HepG2 (cell line): ENCODE data around the gene SYTL5. TPM values are rescaled to one million over a fixed set of nuclear protein-coding genes. Genes with fewer than 3 reads are reported as not detected.

ENCODE experiments used
- ATAC-seq: fragments of 200-7000 bp; cut with Tn5 transposase; 3 replicates; pipeline ENCODE4 v1.9.1; 2020; ENCODE audit warnings: mild to moderate bottlenecking, moderate library complexity
- BruUV-seq: library from RNA; stranded (reverse); fragments of 400-500 nt; replicated peaks from 2 replicates; lab custom pipeline; 2021; lab: Mats Ljungman, UMichigan
- CTCF ChIA-PET: fragments of 300-600 bp; formaldehyde crosslinking; extraction: SDS; loops from one replicate; lab custom pipeline; 2021; ENCODE audit warnings: low total read pairs, inconsistent platforms, low intra/inter-chr PET ratio; lab: Yijun Ruan, JAX
- POLR2A ChIA-PET: fragments of 350-600 bp; sonication (Branson Sonifier 250); formaldehyde crosslinking; loops from one replicate; lab custom pipeline; 2020; ENCODE audit warnings: antibody characterized with exemption, inconsistent platforms; lab: Yijun Ruan, JAX
- DNase-seq: peaks from one replicate; pipeline ENCODE4 v3.0.0-alpha.2; 2015; ENCODE audit warnings: low spot score
- FAIRE-seq: peaks from 3 replicates; lab custom pipeline; 2011; peaks lifted over from hg19 to GRCh38; lab: Jason Lieb, UNC
- H2AFZ ChIP-seq: one replicate; pipeline ENCODE4 v1.6.1; 2011; ENCODE audit warnings: low read length, inconsistent platforms
- H3K27ac ChIP-seq: fragments of 300-600 bp; 3 replicates; pipeline ENCODE4 v1.8.0; 2011; ENCODE audit warnings: mixed run types, mild to moderate bottlenecking, mixed read lengths, low read length, inconsistent platforms; ENCODE audit not compliant: insufficient read depth; ENCODE audit errors: extremely low read length
- H3K27me3 ChIP-seq, 2 experiments: fragments of 200-600 bp in 1 of 2; 2 replicates in 1 of 2; 3 replicates in 1 of 2; pipeline versions ENCODE4 v1.6.0 to v1.8.0; 2011; ENCODE audit warnings: low read length in 2 of 2, mild to moderate bottlenecking in 2 of 2, moderate library complexity in 2 of 2, inconsistent platforms in 1 of 2; ENCODE audit not compliant: insufficient read depth in 2 of 2, control insufficient read depth in 1 of 2
- H3K36me3 ChIP-seq, 2 experiments: fragments of 200-600 bp in 1 of 2; replicated peaks in 1 of 2; 2 replicates in 1 of 2; 3 replicates in 1 of 2; pipeline versions ENCODE4 v1.5.1 to v1.8.0; 2011; ENCODE audit warnings: low read length in 2 of 2, inconsistent platforms in 1 of 2; ENCODE audit not compliant: insufficient read depth in 2 of 2, control insufficient read depth in 1 of 2
- H3K4me1 ChIP-seq: 2 replicates; pipeline ENCODE4 v1.5.1; 2012; ENCODE audit warnings: low read length, inconsistent platforms; ENCODE audit not compliant: insufficient read depth
- H3K4me2 ChIP-seq: 2 replicates; pipeline ENCODE4 v1.6.0; 2011; ENCODE audit warnings: low read depth, low read length, inconsistent platforms
- H3K4me3 ChIP-seq, 3 experiments: fragments of 200-600 bp in 1 of 3; sonication (generic), shearing (Covaris generic) in 1 of 3; replicated peaks in 1 of 3; 2 replicates each; pipeline ENCODE4 v1.5.1; 2011 to 2016; ENCODE audit warnings: low read length in 3 of 3, inconsistent platforms in 2 of 3, low read depth in 2 of 3, mild to moderate bottlenecking in 2 of 3, control low read depth in 1 of 3, mixed read lengths in 1 of 3; ENCODE audit not compliant: insufficient read depth in 1 of 3
- H3K79me2 ChIP-seq: one replicate; pipeline ENCODE4 v1.6.1; 2011; ENCODE audit warnings: low read length, inconsistent platforms; ENCODE audit not compliant: insufficient read depth
- H3K9ac ChIP-seq: 2 replicates; pipeline ENCODE4 v1.6.0; 2011; ENCODE audit warnings: mild to moderate bottlenecking, low read depth, low read length, inconsistent platforms; ENCODE audit not compliant: insufficient read depth
- H3K9me3 ChIP-seq: 2 replicates; pipeline ENCODE4 v1.5.1; 2012; ENCODE audit warnings: mild to moderate bottlenecking, low read length
- H4K20me1 ChIP-seq: 2 replicates; pipeline ENCODE4 v1.6.0; 2011; ENCODE audit warnings: inconsistent platforms, mild to moderate bottlenecking, low read length, moderate library complexity; ENCODE audit not compliant: insufficient read depth
- FOXK2 ChIP-seq: fragments of 450-650 bp; IDR thresholded peaks from 2 replicates; pipeline ENCODE4 v1.6.1; 2016
- GATAD2A ChIP-seq: IDR thresholded peaks from 2 replicates; pipeline ENCODE4 v1.6.1; 2016
- KDM6A ChIP-seq: IDR thresholded peaks from 2 replicates; pipeline ENCODE4 v1.6.1; 2016; ENCODE audit warnings: low read depth
- MEIS2 ChIP-seq: sonication (generic); formaldehyde crosslinking; IDR thresholded peaks from 2 replicates; pipeline ENCODE4 v1.9.0; 2021; ENCODE audit warnings: mild to moderate bottlenecking, missing genetic modification reagents
- MTA1 ChIP-seq: sonication (generic); formaldehyde crosslinking; IDR thresholded peaks from 2 replicates; pipeline ENCODE4 v1.4.0; 2020; ENCODE audit warnings: missing genetic modification reagents, mild to moderate bottlenecking, borderline replicate concordance
- SRSF4 ChIP-seq: fragments of 200-400 bp; formaldehyde crosslinking; IDR thresholded peaks from one replicate; pipeline ENCODE4 v1.6.1; 2018; ENCODE audit warnings: mild to moderate bottlenecking, low read depth, low read length, moderate library complexity; ENCODE audit not compliant: poor library complexity, severe bottlenecking
- ZFP37 ChIP-seq: sonication (generic); formaldehyde crosslinking; IDR thresholded peaks from 2 replicates; pipeline ENCODE4 v1.4.0; 2020; ENCODE audit warnings: missing genetic modification reagents, borderline replicate concordance
- ZNF431 ChIP-seq: sonication (generic); formaldehyde crosslinking; IDR thresholded peaks from 2 replicates; pipeline ENCODE4 v1.9.0; 2022; ENCODE audit warnings: missing genetic modification reagents, low read depth, mild to moderate bottlenecking, borderline replicate concordance
- WGBS: methylation state at CpG from one replicate; pipeline ENCODE4 v1.1.6; 2017; ENCODE audit warnings: low lambda C conversion rate; 5-methylcytosine and 5-hydroxymethylcytosine counted together
- in situ Hi-C: cut with HindIII; loops from 2 replicates; pipeline ENCODE4 v1.10.0; 2017; ENCODE audit warnings: low pct_unique_long_range_greater_than_20kb; ENCODE audit not compliant: extremely low pct_ligation_motif_present
- intact Hi-C: fragments of 100-400 bp; cut with micrococcal nuclease; formaldehyde crosslinking; loops from one replicate; pipeline ENCODE4 v1.10.0; 2022; ENCODE audit not compliant: unreplicated experiment
- polyA plus RNA-seq, 8 experiments: library from polyadenylated mRNA; depleted of rRNA in 3 of 8; stranded (reverse) in 7 of 8; unstranded in 1 of 8; fragments of >200 nt; fragmentation: Illumina TruSeq in 4 of 8; extraction: Trizol in 4 of 8; gene quantifications; 2 replicates each; pipeline versions ENCODE4 v1.2.1 to v1.2.3, GENCODE V29; 2011 to 2016; ENCODE audit warnings: low read depth in 4 of 8, missing spikeins in 1 of 8, mixed read lengths in 1 of 8; ENCODE audit not compliant: insufficient read depth in 1 of 8
- total RNA-seq, 5 experiments: library from RNA; depleted of rRNA; stranded (reverse); fragments of >200 nt; fragmentation: Illumina TruSeq; extraction: Trizol; gene quantifications; 2 replicates each; pipeline ENCODE4 v1.2.3, GENCODE V29; 2016; ENCODE audit warnings: low read depth in 1 of 5
- TF ChIP-seq, protein P1 (sequence below): IDR thresholded peaks from 2 replicates; pipeline ENCODE4 v1.6.1; 2016; ENCODE audit warnings: low read depth, control low read depth
- TF ChIP-seq, protein P2 (sequence below): sonication (generic); formaldehyde crosslinking; IDR thresholded peaks from 2 replicates; pipeline ENCODE4 v1.4.0; 2020; ENCODE audit warnings: low read depth, mild to moderate bottlenecking, missing genetic modification reagents
- TF ChIP-seq, protein P3 (sequence below): sonication (generic); formaldehyde crosslinking; IDR thresholded peaks from 2 replicates; pipeline ENCODE4 v1.5.1; 2020; ENCODE audit warnings: mild to moderate bottlenecking, missing genetic modification reagents, borderline replicate concordance

The SYTL5 gene
- total and polyA plus RNA-seq, 2 of the 13 experiments (the other 11 are each of a cell fraction or from before 2014, with no cell fraction given): not detected

DNA sequence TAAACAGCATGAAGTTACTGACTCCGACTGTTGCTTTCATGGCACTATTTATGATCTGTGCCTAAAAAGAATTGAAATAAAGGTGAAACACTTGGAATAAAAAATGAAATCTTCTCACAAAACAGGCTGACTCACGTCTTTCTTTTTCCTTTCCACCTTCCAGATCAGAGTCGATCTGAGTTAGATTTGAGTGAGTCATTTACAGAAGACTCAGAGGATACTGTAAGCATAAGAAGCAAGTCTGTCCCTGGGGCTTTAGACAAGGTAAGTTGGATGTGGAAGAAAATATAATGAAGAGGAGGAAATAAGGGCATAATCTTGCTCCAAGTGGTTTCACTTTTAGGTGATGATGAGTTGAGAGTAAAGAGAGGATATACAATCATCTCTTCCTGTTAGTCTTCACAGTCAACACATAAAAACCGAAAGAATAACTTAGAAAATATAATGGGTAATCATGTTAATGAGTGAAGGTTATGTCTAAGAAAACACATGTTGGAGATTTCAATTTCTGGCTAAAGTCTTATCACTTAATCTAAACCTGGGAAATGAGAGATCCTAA, 89.7 kb downstream of the SYTL5 start:
- 3% methylated on average over 4 of the region's 4 CpGs for WGBS
- no peak for DNase-seq
- Histone ChIP-seq H3K4me3 (no peak overlapping the region), H3K4me1 (no peaks in the 10 kb centered on the region), H3K9me3 (no peaks in the 10 kb centered on the region)
- intact Hi-C loops: no loop called here
- TF ChIP-seq, protein P1, sequence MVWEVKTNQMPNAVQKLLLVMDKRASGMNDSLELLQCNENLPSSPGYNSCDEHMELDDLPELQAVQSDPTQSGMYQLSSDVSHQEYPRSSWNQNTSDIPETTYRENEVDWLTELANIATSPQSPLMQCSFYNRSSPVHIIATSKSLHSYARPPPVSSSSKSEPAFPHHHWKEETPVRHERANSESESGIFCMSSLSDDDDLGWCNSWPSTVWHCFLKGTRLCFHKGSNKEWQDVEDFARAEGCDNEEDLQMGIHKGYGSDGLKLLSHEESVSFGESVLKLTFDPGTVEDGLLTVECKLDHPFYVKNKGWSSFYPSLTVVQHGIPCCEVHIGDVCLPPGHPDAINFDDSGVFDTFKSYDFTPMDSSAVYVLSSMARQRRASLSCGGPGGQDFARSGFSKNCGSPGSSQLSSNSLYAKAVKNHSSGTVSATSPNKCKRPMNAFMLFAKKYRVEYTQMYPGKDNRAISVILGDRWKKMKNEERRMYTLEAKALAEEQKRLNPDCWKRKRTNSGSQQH: no peak
- no peak for TF ChIP-seq ZFP37 (CRISPR knock-in tag)
- TF ChIP-seq GATAD2A (CRISPR knock-in tag): no peak
- no peak for TF ChIP-seq MEIS2 (CRISPR knock-in tag)
- no peak for TF ChIP-seq MTA1 (CRISPR knock-in tag)
- TF ChIP-seq FOXK2: no peak
- no peak for TF ChIP-seq SRSF4
- TF ChIP-seq, all 625 proteins: peak for 0
- Histone ChIP-seq H2AFZ (no peak overlapping the region), H4K20me1 (no peaks in the 10 kb centered on the region), H3K9ac (no peak overlapping the region), H3K27me3 (no peaks in the 10 kb centered on the region), H3K79me2 (no peaks in the 10 kb centered on the region), H3K36me3 (no peaks in the 10 kb centered on the region), H3K27ac (no peak overlapping the region), H3K4me2 (no peak overlapping the region)
- ATAC-seq: no peak
- BruUV-seq: no TSS peak
- ChIA-PET POLR2A (no interaction called here), CTCF (no interaction called here)
- in situ Hi-C loops: no loop called here
- no peak for FAIRE-seq

DNA sequence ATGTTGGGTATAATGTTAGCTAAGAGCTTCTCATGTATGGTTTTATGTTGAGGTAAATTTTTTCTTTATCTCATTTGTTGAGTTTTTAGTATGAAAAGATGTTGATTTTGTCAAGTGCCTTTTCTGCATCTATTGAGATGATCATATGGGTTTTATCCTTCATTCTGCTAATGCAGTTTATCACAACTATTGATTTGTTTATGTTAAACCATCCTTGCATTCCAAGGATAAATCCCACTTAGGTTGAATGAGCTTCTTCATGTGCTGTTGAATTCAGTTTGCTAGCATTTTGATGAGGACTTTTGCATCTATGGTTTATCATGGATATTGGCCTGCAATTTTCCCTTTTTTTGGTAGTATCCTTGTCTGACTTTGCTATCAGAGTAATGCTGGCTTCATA, 93.3 kb downstream of the SYTL5 start:
- H3K4me3 ChIP-seq: no peak overlapping the region
- no peaks in the 10 kb centered on the region for H3K9me3 ChIP-seq
- H3K27ac ChIP-seq: no peak overlapping the region
- no peak overlapping the region for H2AFZ ChIP-seq
- H3K79me2 ChIP-seq: no peaks in the 10 kb centered on the region
- CTCF ChIA-PET: no interaction called here
- H4K20me1 ChIP-seq: no peaks in the 10 kb centered on the region
- in situ Hi-C loops: no loop called here
- DNase-seq: no peak
- FAIRE-seq: no peak
- intact Hi-C loops: no loop called here
- no peaks in the 10 kb centered on the region for H3K4me1 ChIP-seq
- BruUV-seq: no TSS peak
- no peaks in the 10 kb centered on the region for H3K27me3 ChIP-seq
- no peaks in the 10 kb centered on the region for H3K36me3 ChIP-seq
- H3K9ac ChIP-seq: no peak overlapping the region
- POLR2A ChIA-PET: no interaction called here
- ATAC-seq: no peak
- H3K4me2 ChIP-seq: no peak overlapping the region
- TF ChIP-seq, protein P2, sequence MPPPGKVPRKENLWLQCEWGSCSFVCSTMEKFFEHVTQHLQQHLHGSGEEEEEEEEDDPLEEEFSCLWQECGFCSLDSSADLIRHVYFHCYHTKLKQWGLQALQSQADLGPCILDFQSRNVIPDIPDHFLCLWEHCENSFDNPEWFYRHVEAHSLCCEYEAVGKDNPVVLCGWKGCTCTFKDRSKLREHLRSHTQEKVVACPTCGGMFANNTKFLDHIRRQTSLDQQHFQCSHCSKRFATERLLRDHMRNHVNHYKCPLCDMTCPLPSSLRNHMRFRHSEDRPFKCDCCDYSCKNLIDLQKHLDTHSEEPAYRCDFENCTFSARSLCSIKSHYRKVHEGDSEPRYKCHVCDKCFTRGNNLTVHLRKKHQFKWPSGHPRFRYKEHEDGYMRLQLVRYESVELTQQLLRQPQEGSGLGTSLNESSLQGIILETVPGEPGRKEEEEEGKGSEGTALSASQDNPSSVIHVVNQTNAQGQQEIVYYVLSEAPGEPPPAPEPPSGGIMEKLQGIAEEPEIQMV: no peak
- TF ChIP-seq ZNF431 (CRISPR knock-in tag) (no peak), KDM6A (CRISPR knock-in tag) (no peak)
- TF ChIP-seq, protein P3, sequence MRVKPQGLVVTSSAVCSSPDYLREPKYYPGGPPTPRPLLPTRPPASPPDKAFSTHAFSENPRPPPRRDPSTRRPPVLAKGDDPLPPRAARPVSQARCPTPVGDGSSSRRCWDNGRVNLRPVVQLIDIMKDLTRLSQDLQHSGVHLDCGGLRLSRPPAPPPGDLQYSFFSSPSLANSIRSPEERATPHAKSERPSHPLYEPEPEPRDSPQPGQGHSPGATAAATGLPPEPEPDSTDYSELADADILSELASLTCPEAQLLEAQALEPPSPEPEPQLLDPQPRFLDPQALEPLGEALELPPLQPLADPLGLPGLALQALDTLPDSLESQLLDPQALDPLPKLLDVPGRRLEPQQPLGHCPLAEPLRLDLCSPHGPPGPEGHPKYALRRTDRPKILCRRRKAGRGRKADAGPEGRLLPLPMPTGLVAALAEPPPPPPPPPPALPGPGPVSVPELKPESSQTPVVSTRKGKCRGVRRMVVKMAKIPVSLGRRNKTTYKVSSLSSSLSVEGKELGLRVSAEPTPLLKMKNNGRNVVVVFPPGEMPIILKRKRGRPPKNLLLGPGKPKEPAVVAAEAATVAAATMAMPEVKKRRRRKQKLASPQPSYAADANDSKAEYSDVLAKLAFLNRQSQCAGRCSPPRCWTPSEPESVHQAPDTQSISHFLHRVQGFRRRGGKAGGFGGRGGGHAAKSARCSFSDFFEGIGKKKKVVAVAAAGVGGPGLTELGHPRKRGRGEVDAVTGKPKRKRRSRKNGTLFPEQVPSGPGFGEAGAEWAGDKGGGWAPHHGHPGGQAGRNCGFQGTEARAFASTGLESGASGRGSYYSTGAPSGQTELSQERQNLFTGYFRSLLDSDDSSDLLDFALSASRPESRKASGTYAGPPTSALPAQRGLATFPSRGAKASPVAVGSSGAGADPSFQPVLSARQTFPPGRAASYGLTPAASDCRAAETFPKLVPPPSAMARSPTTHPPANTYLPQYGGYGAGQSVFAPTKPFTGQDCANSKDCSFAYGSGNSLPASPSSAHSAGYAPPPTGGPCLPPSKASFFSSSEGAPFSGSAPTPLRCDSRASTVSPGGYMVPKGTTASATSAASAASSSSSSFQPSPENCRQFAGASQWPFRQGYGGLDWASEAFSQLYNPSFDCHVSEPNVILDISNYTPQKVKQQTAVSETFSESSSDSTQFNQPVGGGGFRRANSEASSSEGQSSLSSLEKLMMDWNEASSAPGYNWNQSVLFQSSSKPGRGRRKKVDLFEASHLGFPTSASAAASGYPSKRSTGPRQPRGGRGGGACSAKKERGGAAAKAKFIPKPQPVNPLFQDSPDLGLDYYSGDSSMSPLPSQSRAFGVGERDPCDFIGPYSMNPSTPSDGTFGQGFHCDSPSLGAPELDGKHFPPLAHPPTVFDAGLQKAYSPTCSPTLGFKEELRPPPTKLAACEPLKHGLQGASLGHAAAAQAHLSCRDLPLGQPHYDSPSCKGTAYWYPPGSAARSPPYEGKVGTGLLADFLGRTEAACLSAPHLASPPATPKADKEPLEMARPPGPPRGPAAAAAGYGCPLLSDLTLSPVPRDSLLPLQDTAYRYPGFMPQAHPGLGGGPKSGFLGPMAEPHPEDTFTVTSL: no peak
